GM18868 (cell line): ENCODE results near the gene CEL.
"Not testable (repeated sequence)": the region's sequence is repeated elsewhere in the genome, so short reads cannot be mapped to it uniquely, and the experiment has no call there.

Source experiments
- ATAC-seq: cut with Tn5 transposase; IDR thresholded peaks from one replicate; pipeline ENCODE4 v1.9.1; 2021; ENCODE audit warnings: mild to moderate bottlenecking, moderate library complexity; ENCODE audit not compliant: unreplicated experiment

CEL gene

GRCh38 chr9:133061764-133062145, at the start of gene CEL:
Gene CEL, plus strand, starts transcription at chr9:133061981. Its CDS starts 22 bp downstream, at chr9:133062003.
- ATAC-seq: not testable (repeated sequence)

- no peak for ATAC-seq
Measured at GRCh38 chr9:133014696-133015095, 47.1 kb upstream of the CEL start.

GRCh38 chr9:133023117-133023890, 38.5 kb upstream of the CEL start:
- no peak for ATAC-seq

- no peak for ATAC-seq
Measured at GRCh38 chr9:133026426-133026825, 35.4 kb upstream of the CEL start.

GRCh38 chr9:133027134-133027533, 34.6 kb upstream of the CEL start:
- no peak for ATAC-seq

- no peak for ATAC-seq
Measured at GRCh38 chr9:133028221-133028620, 33.6 kb upstream of the CEL start.

GRCh38 chr9:133029994-133030316, 31.8 kb upstream of the CEL start:
- no peak for ATAC-seq

GRCh38 chr9:133030317-133031129, 31.3 kb upstream of the CEL start, which contains the start of gene GTF3C5:
Gene GTF3C5, plus strand, starts transcription at chr9:133030997. Its CDS starts 15 bp downstream, at chr9:133031012.
- ATAC-seq: peak; percentile 96

GRCh38 chr9:133031130-133031422, 30.7 kb upstream of the CEL start:
- ATAC-seq: no peak

GRCh38 chr9:133031496-133031911, 30.3 kb upstream of the CEL start:
- ATAC-seq: no peak

GRCh38 chr9:133032171-133032570, 29.6 kb upstream of the CEL start:
- ATAC-seq: no peak

- no peak for ATAC-seq
Measured at GRCh38 chr9:133035669-133036068, 26.1 kb upstream of the CEL start.

- ATAC-seq: no peak
Measured at GRCh38 chr9:133037775-133038515, 23.8 kb upstream of the CEL start.

GRCh38 chr9:133040892-133041479, 20.8 kb upstream of the CEL start:
- ATAC-seq: not testable (repeated sequence)

GRCh38 chr9:133041958-133042357, 19.8 kb upstream of the CEL start:
- ATAC-seq: no peak

GRCh38 chr9:133042676-133043075, 19.1 kb upstream of the CEL start:
- ATAC-seq: no peak

- ATAC-seq: no peak
Measured at GRCh38 chr9:133043449-133044035, 18.2 kb upstream of the CEL start.

- ATAC-seq: no peak
Measured at GRCh38 chr9:133044125-133044524, 17.7 kb upstream of the CEL start.

GRCh38 chr9:133044661-133045060, 17.1 kb upstream of the CEL start:
- ATAC-seq: no peak

- ATAC-seq: no peak
Measured at GRCh38 chr9:133045132-133045531, 16.6 kb upstream of the CEL start.
